ENCODE data around the gene MRPL45. TPM values are rescaled to one million over a fixed set of nuclear protein-coding genes. Genes with fewer than 3 reads are reported as not detected.
"Not testable (repeated sequence)": the region's sequence is repeated elsewhere in the genome, so short reads cannot be mapped to it uniquely, and the experiment has no call there.

The MRPL45 gene
- 45.4 and 53.9 TPM in 2 replicates for total RNA-seq

DNA sequence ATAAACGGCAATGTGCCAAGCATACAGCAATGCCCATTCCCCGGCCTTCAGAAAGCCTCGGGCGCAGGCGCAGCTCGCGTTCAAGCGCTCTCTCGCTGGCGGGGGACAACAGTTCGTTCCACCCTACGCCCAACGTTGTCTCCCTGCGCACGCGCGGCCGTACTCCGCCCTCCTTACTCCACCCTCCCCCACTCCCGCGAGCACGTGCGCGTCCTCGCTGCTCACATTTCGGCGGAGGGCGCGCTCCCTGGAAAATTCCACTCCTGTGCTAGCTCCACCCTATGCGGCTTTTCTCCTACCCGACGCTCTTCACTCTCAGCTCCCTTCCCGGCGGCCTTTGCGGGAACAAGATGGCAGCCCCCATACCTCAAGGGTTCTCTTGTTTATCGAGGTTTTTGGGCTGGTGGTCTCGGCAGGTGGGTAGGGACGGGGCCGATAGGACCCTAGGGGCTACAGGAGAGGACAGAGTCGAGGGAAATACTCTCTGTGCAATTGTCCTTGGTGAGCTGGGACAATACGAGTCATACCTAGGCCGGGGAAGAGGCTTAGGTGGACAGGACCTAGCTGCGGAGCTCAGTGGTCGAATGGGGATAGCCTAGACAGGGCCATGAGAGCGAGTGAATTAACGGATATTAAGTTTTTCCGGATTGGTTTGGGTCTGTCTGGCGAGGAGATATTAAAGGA, at the start of gene MRPL45:
Gene MRPL45 (plus strand): TSS at position 335 of the 684 bp plus-strand sequence. CDS start 16 bp downstream, at position 351.
- H3K4me3 ChIP-seq (ENCODE audit: low read depth, low read length), result peak within 1 kb of the TSS; percentile 68
- DNase-seq (ENCODE audit: low read depth), result peak; percentile 60

DNA sequence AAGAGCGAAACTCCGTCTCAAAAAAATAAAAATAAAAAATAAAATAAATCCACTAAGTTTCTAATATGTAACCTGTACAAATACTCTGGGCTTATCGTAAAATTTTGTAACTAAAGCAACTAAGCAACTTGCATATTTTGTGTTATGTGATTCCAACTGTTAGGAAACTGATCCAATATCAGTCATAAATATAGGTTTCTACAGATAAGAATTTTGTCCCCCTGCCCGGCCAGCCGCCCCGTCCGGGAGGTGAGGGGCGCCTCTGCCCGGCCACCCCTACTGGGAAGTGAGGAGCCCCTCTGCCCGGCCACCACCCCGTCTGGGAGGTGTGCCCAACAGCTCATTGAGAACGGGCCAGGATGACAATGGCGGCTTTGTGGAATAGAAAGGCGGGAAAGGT, 43.8 kb upstream of the MRPL45 start:
- H3K4me3 ChIP-seq (ENCODE audit: low read depth, low read length); DNase-seq (ENCODE audit: low read depth): not testable (repeated sequence)

DNA sequence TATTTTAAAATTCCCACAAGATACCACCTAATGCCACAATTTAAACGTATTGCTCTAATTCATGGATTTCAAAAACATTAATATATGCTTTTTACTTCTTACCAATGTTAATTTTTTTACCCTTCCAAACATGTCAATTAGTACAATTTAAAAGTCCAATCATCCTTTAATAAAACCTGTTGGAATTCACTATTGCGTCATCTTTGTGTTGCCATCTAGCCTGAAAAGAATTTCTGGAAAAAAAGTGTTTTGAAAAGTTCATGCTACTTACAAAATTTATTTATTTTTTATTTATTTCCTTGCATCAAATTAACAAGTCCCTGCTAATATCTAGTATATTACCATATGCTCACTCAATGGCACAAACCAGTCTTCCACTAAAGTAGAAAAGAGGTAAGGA, 42.6 kb upstream of the MRPL45 start:
- DNase-seq (ENCODE audit: low read depth); H3K4me3 ChIP-seq (ENCODE audit: low read depth, low read length): not testable (repeated sequence)

DNA sequence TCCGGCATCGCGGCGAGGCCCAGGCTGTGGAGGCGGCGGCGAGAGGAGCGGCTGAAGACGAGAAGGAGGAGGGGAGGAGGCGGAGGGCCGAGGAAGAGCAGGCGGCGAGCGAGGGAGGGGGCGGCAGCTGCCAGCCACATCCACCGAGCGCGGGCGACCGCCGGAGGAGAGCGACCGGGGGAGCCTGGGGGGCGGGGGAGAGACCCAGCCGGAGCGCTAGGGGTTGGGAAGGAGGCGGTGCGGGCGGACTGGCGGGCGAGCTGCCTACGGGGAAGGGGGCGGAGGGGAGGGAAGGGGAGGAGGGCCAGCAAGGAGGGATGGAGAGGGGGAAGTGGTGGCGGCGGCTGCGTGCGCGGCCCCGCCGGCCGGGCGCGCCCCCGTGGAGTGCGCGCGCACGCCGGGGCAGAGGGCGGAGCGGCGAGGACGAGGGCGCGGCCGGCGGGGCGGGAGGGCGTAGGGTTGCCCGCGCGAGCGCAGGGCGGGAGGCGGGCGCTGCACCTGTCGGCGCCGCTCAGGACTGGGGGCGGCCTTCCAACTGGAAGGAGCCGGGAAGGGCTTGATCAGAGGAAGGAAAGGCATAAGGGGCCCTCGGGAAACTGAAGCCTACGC, 39.9 kb upstream of the MRPL45 start:
- peak overlapping the region; percentile 48 for H3K4me3 ChIP-seq (ENCODE audit: low read depth, low read length)
- not testable (repeated sequence) for DNase-seq (ENCODE audit: low read depth)

DNA sequence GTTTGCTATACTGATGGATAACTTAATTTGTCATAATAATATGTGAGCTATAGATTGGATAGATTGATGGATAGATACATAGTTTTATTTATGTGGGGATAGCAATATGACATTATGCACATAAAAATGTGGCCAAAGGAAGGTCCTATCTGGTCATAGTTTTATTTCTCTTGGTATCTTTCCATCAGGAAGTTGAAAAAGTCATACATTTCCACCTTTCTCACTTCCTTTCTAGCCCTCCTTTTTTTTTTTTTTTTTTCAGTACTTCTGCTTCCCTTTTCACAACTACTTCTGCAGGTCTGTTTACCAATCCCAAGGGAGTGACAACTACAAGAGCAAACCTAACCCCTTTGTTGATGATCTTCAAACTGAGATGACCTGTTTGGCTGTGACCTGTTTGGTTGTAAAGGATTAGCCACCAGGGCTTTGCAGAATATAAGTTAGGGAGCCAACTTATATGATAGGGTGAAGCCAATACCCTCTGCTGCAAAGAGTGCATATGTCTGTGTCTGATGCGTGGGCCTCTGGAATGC, 30.9 kb upstream of the MRPL45 start:
- not testable (repeated sequence) for H3K4me3 ChIP-seq (ENCODE audit: low read depth, low read length); DNase-seq (ENCODE audit: low read depth)

DNA sequence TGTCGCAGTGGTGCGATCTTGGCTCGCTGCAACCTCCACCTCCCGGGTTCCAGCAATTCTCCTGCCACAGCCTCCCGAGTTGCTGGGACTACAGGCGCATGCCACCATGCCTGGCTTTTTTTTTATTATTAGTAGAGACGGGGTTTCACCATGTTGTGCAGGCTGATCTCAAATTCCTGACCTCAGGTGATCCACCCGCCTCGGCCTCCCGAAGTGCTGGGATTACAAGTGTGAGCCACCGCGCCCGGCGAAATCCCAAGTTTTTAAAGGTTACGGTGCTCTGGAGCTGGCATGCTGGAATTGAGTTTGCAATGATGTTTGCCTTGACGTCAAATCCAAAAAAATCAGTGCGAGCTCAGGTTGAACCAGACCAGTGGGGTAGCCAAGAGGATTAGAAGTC, 30.4 kb upstream of the MRPL45 start:
- DNase-seq (ENCODE audit: low read depth); H3K4me3 ChIP-seq (ENCODE audit: low read depth, low read length): not testable (repeated sequence)

DNA sequence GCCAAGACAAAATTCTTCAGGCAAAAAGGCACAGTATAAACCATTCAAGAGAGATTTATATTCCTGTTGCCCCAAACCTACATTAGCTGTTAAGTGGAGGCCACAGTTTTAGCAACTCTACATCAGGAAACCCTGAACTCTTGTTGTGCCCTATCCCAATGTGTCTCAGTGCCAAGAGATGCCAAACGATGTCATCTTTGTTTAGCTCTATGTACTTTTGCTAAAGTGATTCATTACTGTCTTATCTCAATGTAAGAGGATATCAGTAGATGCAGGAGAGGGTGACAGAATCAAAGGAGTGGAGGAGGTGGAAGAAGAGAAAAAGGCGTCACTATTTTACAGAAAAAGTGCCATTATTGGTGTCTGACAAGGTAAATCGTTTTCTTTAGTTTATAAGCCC, 28.8 kb upstream of the MRPL45 start:
- not testable (repeated sequence) for H3K4me3 ChIP-seq (ENCODE audit: low read depth, low read length); DNase-seq (ENCODE audit: low read depth)

DNA sequence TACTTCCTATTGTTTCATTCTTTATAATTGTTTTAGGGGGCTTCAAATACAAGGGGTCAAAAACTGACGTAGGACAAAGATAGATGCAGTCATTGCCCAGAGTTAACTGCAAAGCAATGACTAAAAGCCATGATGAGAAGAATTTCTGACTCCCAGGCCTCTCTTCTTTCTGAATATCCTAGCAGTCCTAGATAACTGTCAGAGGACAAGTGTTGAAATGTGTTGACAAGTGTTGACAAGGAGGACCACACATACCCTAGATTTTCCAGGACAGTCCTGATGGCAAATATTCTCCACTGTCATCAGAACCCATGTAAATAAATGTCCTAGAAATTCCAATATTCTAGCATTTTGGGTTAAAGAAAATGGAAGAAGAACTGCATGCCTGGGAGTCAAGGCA, 27.9 kb upstream of the MRPL45 start:
- not testable (repeated sequence) for H3K4me3 ChIP-seq (ENCODE audit: low read depth, low read length); DNase-seq (ENCODE audit: low read depth)

DNA sequence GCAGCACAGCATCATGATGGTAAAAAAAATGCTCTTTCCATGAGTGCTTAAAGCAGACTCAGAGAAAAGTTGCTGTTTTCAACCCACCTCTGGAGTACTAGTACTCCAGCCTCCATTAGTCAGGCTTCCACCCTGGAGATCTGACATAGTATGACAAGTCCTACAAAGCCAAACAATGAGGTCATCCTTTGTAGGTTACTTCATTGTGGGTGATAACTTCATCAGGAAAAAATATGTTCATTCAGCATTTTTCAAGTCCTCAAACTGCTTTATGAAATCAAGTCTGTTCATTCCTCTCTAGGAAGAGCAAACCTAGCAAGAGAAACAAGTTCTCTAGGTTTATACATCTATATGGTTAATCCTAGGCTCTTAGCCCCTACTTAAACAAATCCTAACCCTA, 27.4 kb upstream of the MRPL45 start:
- not testable (repeated sequence) for H3K4me3 ChIP-seq (ENCODE audit: low read depth, low read length); DNase-seq (ENCODE audit: low read depth)

DNA sequence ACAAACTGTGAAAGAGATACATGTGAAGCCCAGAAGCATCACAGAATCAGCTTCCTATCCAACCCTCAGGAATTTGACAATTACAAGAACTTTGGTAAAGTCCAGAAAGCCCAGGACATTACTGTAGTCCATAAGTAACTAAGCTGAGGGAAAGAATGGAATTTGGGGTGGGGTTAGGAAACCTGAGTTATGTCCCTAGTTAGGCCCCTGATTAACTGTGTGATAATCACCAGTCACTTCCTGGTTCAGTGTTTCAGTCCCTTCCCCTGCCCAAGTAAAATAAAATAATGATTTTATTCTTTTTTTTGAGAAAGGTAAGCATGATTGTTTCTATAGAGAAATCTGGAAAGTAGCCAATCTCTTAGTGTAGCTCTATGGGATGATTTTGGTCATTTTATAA, 11.0 kb upstream of the MRPL45 start:
- DNase-seq (ENCODE audit: low read depth); H3K4me3 ChIP-seq (ENCODE audit: low read depth, low read length): not testable (repeated sequence)

DNA sequence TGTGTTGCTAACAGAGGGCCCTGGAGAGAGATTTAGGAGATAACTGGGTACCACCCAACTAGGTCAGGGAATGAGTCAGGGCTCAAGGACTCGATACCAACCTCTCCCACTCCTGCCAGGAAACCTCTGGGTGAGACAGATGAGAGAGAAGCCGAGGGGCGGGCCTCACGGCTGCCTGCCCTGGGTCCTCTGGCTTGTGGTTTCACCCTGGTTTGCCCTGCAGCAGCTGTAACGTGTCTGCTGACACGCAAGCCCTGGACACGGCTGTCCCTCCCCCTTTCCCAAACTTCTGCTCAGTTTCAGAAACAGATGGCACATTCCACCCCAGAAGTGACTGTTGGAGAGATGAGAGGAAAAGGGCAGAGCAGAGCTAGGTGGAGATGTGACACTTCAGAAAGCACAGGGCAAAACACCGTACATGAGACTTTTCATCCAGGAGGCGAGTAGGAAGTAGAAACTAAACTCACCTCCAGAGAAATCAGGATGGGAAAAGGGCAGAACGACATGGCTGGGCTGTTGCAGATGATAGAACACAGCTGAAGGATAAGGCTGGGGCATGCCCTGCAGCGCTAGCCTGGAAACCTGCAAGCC, 10.4 kb upstream of the MRPL45 start:
- peak; percentile 18 for DNase-seq (ENCODE audit: low read depth)
- H3K4me3 ChIP-seq (ENCODE audit: low read depth, low read length), result peak overlapping the region; percentile 31

DNA sequence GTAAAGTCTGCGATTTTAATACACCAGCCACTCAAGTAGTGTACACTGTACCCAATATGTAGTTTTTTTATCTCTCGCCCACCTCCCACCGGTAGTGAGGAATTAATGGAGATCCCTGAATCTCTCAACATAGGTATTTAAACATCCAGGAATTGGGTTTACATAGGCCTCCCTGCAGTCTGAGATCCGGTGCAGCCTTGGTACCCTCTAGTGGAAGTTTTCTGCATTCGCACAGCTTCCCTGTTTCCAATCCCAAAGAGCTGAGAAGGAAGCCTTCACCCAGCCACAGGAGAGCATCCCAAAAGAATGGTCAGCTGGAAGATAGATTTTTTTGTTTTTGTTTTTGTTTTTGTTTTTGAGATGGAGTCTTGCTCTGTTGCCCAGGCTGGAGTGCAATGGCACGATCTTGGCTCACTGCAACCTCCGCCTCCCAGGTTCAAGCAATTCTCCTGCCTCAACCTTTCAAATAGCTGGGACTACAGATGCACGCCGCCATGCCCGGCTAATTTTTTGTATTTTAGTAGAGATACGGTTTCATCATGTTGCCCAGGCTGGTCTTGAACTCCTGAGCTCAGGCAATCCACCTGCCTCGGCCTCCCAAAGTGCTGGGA, 8.6 kb upstream of the MRPL45 start:
- DNase-seq (ENCODE audit: low read depth); H3K4me3 ChIP-seq (ENCODE audit: low read depth, low read length): not testable (repeated sequence)
- TF ChIP-seq, protein P1, sequence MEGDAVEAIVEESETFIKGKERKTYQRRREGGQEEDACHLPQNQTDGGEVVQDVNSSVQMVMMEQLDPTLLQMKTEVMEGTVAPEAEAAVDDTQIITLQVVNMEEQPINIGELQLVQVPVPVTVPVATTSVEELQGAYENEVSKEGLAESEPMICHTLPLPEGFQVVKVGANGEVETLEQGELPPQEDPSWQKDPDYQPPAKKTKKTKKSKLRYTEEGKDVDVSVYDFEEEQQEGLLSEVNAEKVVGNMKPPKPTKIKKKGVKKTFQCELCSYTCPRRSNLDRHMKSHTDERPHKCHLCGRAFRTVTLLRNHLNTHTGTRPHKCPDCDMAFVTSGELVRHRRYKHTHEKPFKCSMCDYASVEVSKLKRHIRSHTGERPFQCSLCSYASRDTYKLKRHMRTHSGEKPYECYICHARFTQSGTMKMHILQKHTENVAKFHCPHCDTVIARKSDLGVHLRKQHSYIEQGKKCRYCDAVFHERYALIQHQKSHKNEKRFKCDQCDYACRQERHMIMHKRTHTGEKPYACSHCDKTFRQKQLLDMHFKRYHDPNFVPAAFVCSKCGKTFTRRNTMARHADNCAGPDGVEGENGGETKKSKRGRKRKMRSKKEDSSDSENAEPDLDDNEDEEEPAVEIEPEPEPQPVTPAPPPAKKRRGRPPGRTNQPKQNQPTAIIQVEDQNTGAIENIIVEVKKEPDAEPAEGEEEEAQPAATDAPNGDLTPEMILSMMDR (conservative IDR thresholded peaks at IDR 0.05; ENCODE audit: low read depth, low read length), result peak; percentile 50

DNA sequence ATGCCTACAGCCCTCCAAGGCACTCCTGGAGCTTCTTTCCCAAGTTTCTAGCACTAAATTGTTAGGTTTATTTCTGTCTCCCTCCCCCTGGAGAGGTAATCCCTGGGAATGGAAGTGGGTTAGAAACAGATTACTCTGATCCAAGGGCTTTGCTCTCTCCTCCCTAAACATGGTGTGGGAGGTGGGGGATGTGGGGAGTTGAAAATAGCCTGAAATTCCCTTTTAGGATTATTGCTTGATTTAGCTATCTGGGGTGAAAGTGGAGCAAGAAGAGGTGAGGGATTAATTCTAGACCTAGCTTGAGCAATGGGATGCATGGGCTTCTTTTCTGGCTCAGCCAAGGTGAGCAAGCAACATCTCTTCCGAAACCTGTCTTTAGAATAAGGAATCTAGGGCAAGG, 7.2 kb upstream of the MRPL45 start:
- DNase-seq (ENCODE audit: low read depth); H3K4me3 ChIP-seq (ENCODE audit: low read depth, low read length): not testable (repeated sequence)

DNA sequence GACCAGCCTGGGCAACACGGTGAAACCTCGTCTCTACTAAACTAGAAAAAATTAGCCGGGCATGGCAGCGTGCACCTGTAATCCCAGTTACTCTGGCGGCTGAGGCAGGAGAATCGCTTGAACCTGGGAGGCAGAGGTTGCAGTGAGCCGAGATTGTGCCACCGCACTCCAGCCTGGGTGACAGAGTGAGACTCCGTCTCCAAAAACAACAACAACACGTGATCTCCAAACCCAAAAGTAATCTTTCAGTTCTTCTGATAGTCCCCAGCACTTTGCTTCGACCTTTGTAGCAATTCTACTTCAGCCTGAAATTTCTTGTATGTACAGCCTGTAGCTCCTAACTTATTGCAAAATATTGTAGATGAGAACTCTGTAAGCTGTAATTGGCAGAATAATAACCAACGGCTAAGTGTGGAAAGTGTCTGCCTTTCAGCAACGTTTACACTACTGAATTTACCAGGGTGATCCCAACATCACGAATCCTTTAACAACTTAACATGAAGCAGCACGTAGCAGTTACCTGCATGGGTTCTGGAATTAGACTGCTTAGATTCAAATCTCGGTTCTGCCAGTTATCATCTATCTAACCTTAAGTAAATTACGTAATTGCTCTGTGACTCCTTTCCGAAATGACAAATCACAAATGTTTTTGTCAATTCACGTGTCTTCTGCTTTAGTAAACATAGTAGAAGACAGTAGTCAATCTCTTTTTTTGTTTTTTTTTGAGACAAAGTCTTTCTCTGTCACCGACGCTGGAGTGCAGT, 1.2 kb upstream of the MRPL45 start:
- not testable (repeated sequence) for DNase-seq (ENCODE audit: low read depth); H3K4me3 ChIP-seq (ENCODE audit: low read depth, low read length)

Measured in epithelial cell of proximal tubule (primary cell).